GM21528 (cell line): ENCODE results near the gene SIRT5.

Source experiments
- ATAC-seq: cut with Tn5 transposase; IDR thresholded peaks from one replicate; pipeline ENCODE4 v1.9.1; 2021; ENCODE audit warnings: mild to moderate bottlenecking, moderate library complexity; ENCODE audit not compliant: unreplicated experiment, low FRiP score

SIRT5 gene

GRCh38 chr6:13574571-13575376 is at the start of gene SIRT5:
Gene SIRT5 (plus strand): TSS chr6:13574601. CDS start chr6:13584111, 9,510 bp downstream.
- peak; percentile 78 for ATAC-seq

DNA sequence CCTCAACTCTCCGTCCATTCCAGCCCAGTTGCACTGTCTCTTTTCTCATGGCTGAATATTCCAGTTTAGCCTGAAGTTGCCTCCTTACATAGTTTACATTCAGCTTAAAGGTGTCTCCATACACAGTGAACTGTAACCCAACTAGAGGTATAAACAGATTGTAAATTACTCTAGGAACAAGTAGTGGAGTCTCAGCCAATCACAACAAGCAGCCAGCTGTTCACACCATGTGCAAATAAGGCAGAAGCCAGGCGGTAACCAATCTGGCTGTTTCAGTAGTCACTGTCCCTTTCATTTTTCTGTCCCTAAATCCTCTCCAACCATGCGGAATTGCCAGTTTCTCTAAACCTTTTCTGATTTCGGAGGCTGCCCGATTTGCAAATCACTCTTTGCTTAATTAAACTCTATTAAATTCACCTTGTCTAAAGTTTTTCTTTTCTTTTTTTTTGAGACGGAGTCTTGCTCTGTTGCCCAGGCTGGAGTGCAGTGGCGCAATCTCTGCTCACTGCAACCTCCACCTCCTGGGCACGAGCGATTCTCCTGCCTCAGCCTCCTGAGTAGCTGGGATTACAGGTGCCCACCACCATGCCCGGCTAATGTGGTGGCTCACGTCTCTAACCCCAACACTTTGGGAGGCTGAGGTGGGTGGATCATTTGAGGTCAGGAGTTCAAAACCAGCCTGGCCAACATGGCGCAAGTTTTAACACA is 49.4 kb upstream of the SIRT5 start:
- no peak for ATAC-seq

DNA sequence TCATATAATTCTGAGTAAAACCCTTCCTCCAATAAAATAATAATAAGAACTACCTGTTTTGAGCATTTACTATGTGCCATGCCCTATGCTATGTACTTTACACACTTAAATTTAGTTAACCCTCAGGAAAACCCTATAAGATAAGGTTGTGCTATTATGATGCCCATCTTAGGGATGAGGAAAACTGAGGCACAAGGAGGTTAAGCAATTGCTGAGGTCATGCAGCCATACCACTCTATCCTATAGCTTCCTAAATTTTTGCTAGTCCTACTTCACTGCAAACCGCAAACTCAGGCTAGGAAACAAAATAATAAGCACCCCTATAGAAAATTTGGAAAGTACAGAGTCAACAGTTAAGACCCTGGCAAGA is 48.1 kb upstream of the SIRT5 start:
- ATAC-seq: no peak

- ATAC-seq: peak; percentile 82
Measured at GRCh38 chr6:13526727-13527670, 47.4 kb upstream of the SIRT5 start.

GRCh38 chr6:13527671-13528056 is 46.7 kb upstream of the SIRT5 start:
- no peak for ATAC-seq

DNA sequence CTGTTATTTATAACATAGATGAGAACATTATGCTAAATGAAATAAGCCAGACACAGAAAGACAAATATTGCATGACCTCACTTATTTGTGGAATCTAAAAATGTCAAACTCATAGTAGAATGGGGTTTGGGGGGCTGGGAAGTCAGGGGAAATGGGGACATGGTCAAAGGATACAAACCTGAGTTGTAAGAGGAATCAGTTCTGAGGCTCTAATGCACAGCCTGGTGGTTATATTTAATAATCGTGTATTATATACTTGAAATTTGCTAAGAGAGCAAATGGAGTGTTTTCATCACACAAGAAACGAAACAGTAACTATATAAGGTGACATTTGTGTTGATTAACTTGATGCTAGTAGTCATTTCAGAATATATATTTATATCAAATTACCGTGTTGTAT is 46.2 kb upstream of the SIRT5 start:
- no peak for ATAC-seq

GRCh38 chr6:13528777-13529343 is 45.5 kb upstream of the SIRT5 start:
- no peak for ATAC-seq

DNA sequence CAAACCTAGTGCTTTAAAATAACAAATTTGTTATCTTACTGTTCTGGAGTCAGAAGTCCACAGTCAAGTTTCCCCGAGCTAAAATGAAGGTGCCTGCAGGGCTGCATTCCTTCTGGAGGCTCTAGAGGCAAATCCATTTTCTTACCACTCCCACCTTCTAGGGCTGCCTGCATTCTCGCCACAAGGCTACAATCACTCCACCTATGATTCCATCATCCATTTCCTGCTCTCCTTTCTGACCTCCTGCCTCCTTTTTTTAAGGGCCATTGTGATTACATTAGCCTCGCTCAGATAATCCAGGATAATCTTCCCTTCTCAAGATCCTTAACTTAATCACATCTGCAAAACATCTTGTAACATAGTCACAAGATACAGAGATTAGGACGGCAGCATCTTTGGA is 42.4 kb upstream of the SIRT5 start:
- no peak for ATAC-seq

GRCh38 chr6:13534536-13534935 is 39.9 kb upstream of the SIRT5 start:
- no peak for ATAC-seq

GRCh38 chr6:13535306-13535705 is 39.1 kb upstream of the SIRT5 start:
- no peak for ATAC-seq

DNA sequence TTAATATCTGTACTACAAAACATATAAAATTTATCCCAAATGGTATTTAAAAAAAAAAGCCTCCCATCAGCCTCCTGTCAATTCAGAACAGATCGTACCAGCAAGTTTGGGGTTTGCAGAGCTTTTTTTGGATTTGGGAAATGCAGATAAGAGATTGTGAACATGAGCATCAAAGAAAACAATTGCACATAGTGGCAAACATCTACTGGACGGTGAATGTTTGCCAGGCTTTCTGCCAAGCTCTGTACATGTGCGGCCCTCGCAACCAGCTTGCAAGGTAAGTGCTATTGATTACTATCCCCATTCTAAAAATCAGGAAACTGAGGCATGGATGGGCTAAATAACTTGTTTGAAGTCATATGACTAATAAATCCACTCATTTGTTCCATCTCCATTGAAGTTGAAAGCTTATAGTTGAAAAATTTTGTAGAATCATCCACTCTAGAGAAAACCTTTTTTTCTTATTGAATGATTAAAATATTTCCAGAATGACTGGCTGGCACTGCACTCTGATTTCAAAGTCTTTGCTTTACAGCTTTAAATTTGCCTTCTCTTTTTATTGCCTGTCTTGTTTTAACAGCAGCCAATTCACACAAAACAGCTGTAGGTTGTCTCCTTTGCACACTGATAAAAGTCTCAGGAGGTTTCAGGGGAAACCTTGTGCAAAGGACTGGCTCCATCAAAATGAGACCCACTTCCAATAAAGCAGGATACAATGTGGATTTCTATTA is 37.4 kb upstream of the SIRT5 start:
- ATAC-seq: no peak

DNA sequence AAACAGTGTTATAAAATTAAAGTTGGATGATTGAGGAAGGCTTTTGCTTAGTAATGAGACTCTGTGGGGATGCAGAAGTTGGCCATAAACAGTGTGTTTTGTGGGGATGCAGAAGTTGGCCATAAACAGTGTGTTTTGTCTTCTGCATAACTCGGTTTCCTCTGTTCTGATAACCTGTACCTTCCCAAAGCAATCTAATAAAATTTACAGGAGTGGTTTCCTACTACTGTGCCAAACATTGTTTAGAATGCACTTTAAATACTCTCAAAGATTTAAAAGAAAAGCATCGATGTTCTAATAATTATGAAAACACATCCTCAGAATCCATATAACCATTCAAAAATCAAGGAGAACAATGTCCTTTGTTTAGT is 36.9 kb upstream of the SIRT5 start:
- no peak for ATAC-seq

- no peak for ATAC-seq
Measured at GRCh38 chr6:13538084-13538483, 36.3 kb upstream of the SIRT5 start.

DNA sequence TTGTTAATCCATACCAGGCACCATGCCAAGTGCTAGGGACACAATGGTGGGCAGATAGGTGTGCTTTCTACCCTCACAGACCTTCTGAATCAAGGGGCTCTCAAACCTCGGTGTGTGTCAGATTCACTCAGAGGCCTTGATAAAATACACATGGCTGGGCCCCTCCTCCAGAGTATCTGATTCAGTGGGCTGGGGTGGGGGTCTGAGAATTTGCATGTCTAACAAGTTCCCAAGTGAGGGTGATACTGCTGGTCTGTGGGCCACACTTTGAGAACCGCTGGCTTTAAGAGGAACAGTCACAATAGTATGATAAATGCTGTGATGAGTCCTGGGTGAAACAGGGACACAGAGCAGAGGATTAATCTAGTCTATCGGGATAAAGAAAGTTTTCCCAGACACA is 35.8 kb upstream of the SIRT5 start:
- no peak for ATAC-seq

- ATAC-seq: no peak
Measured at GRCh38 chr6:13539572-13539971, 34.8 kb upstream of the SIRT5 start.

DNA sequence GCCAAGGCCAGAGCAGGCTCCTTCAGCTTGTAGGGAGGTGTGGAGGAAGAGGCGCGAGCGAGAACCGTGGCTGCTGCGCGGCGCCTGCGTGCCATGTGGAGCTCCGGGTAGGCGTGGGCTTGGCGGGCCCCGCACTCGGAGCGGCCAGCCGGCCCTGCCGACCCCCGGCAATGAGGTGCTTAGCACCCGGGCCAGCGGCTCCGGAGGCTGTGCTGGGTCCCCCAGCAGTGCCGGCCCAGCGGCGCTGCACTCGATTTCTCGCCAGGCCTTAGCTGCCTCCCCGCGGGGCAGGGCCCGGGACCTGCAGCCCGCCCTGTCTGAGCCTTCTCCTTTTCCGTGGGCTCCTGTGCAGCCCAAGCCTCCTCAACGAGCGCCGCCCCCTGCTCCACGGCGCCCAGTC is 32.9 kb upstream of the SIRT5 start:
- no peak for ATAC-seq

- no peak for ATAC-seq
Measured at GRCh38 chr6:13544454-13545186, 29.8 kb upstream of the SIRT5 start.

GRCh38 chr6:13545885-13546284 is 28.5 kb upstream of the SIRT5 start:
- no peak for ATAC-seq

- ATAC-seq: no peak
Measured at GRCh38 chr6:13548500-13549210, 25.7 kb upstream of the SIRT5 start.
